Liver (tissue), 9 donors: ENCODE data around the gene AFF2. TPM values are rescaled to one million over a fixed set of nuclear protein-coding genes. Genes with fewer than 3 reads are reported as not detected.

Experiments
- DNase-seq: peaks from one replicate; pipeline ENCODE4 v3.0.0-alpha.2; 2017; ENCODE audit warnings: low spot score
- H3K27ac ChIP-seq, 2 donors: one replicate each; pipeline ENCODE4 v1.7.0; 2013; ENCODE audit warnings: inconsistent platforms in 2 of 2, low read length in 2 of 2, control low read depth in 1 of 2, low read depth in 1 of 2, mild to moderate bottlenecking in 1 of 2
- H3K27me3 ChIP-seq, 4 donors: one replicate each; pipeline versions ENCODE4 v1.6.1 to v1.7.0; 2013; ENCODE audit warnings: low read length in 3 of 4, inconsistent platforms in 1 of 4, mild to moderate bottlenecking in 1 of 4, moderate library complexity in 1 of 4; ENCODE audit not compliant: control insufficient read depth in 4 of 4, insufficient read depth in 4 of 4
- H3K36me3 ChIP-seq, 4 donors: one replicate each; pipeline versions ENCODE4 v1.6.1 to v1.7.0; 2013; ENCODE audit warnings: low read length in 3 of 4, mild to moderate bottlenecking in 3 of 4, low read depth in 1 of 4, moderate library complexity in 1 of 4; ENCODE audit not compliant: control insufficient read depth in 4 of 4, insufficient read depth in 3 of 4
- H3K4me1 ChIP-seq, 4 donors: one replicate each; pipeline versions ENCODE4 v1.6.1 to v1.7.0; 2013; ENCODE audit warnings: low read length in 3 of 4, mild to moderate bottlenecking in 3 of 4, moderate library complexity in 1 of 4; ENCODE audit not compliant: control insufficient read depth in 4 of 4, insufficient read depth in 4 of 4
- H3K4me3 ChIP-seq, 3 donors: one replicate each; pipeline versions ENCODE4 v1.6.1 to v1.7.0; 2013; ENCODE audit warnings: low read length in 3 of 3, control low read depth in 1 of 3, low read depth in 1 of 3, mild to moderate bottlenecking in 1 of 3
- H3K9ac ChIP-seq, 2 donors: one replicate each; pipeline ENCODE4 v1.7.0; 2013; ENCODE audit warnings: low read length in 2 of 2, mild to moderate bottlenecking in 2 of 2, moderate library complexity in 2 of 2, control low read depth in 1 of 2, low read depth in 1 of 2
- H3K9me3 ChIP-seq, 4 donors: one replicate each; pipeline versions ENCODE4 v1.6.1 to v1.7.0; 2013; ENCODE audit warnings: low read length in 3 of 4; ENCODE audit not compliant: control insufficient read depth in 4 of 4
- EGR1 ChIP-seq, 2 donors: IDR thresholded peaks; 2 replicates each; pipeline ENCODE4 v1.6.1; 2016 to 2018; ENCODE audit warnings: antibody characterized with exemption in 2 of 2, low read depth in 2 of 2
- GABPA ChIP-seq, 2 donors: IDR thresholded peaks in 1 of 2; conservative IDR thresholded peaks in 1 of 2; 2 replicates each; pipeline ENCODE4 v1.6.1; 2016; ENCODE audit warnings: antibody characterized with exemption in 2 of 2, mild to moderate bottlenecking in 1 of 2, moderate library complexity in 1 of 2
- HNF4A ChIP-seq, 2 donors: conservative IDR thresholded peaks; 2 replicates each; pipeline ENCODE4 v1.6.1; 2016; ENCODE audit warnings: antibody characterized with exemption in 2 of 2, mild to moderate bottlenecking in 2 of 2
- HNF4G ChIP-seq: IDR thresholded peaks from 2 replicates; pipeline ENCODE4 v1.6.1; 2016; ENCODE audit warnings: antibody characterized with exemption
- JUND ChIP-seq, 2 donors: IDR thresholded peaks; 2 replicates each; pipeline ENCODE4 v1.6.1; 2016; ENCODE audit warnings: antibody characterized with exemption in 2 of 2
- NR2F2 ChIP-seq: IDR thresholded peaks from 2 replicates; pipeline ENCODE4 v1.6.1; 2016; ENCODE audit warnings: antibody characterized with exemption
- RXRA ChIP-seq, 2 donors: IDR thresholded peaks; 2 replicates each; pipeline ENCODE4 v1.6.1; 2017 to 2018; ENCODE audit warnings: antibody characterized with exemption in 2 of 2, mild to moderate bottlenecking in 1 of 2
- TAF1 ChIP-seq: conservative IDR thresholded peaks from 2 replicates; pipeline ENCODE4 v1.6.1; 2016; ENCODE audit warnings: antibody characterized with exemption, mild to moderate bottlenecking
- WGBS: extraction: QIAGEN DNeasy Blood & Tissue Kit; methylation state at CpG from one replicate; pipeline ENCODE4 v1.1.7; 2013; 5-methylcytosine and 5-hydroxymethylcytosine counted together
- polyA plus RNA-seq, 2 donors: library from polyadenylated mRNA; stranded (reverse) in 1 of 2; unstranded in 1 of 2; fragments of 200-250 nt in 1 of 2; fragments of >200 nt in 1 of 2; fragmentation: Nextera tagmentation in 1 of 2; extraction: Ambion mirVana in 1 of 2; gene quantifications; one replicate each; pipeline versions ENCODE4 v1.2.1 to v1.2.3, GENCODE V29; 2013 to 2015
- total RNA-seq, 2 donors: library from RNA; depleted of rRNA; stranded (reverse); fragments of >200 nt; gene quantifications; one replicate each; pipeline ENCODE4 v1.2.3, GENCODE V29; 2014
- TF ChIP-seq, protein P1 (sequence below): IDR thresholded peaks from 2 replicates; pipeline ENCODE4 v1.6.1; 2016; ENCODE audit warnings: antibody characterized with exemption
- TF ChIP-seq, protein P2 (sequence below): IDR thresholded peaks from 2 replicates; pipeline ENCODE4 v1.6.1; 2016; ENCODE audit warnings: antibody characterized with exemption, mild to moderate bottlenecking
- TF ChIP-seq, protein P3 (sequence below): fragments of 150-350 bp; IDR thresholded peaks from 2 replicates; pipeline ENCODE4 v1.5.1; 2017; ENCODE audit warnings: improper control_type of control experiment, low read depth, low read length; ENCODE audit not compliant: missing input control
- donor health status: healthy.
- donor health status: healthy.
- donor health status: healthy.
- donor health status: healthy.
- donor health status: healthy.

Gene AFF2
- total and polyA plus RNA-seq, 4 donors: 0.01 to 1.6 (median 0.50) TPM; not detected in 1

DNA sequence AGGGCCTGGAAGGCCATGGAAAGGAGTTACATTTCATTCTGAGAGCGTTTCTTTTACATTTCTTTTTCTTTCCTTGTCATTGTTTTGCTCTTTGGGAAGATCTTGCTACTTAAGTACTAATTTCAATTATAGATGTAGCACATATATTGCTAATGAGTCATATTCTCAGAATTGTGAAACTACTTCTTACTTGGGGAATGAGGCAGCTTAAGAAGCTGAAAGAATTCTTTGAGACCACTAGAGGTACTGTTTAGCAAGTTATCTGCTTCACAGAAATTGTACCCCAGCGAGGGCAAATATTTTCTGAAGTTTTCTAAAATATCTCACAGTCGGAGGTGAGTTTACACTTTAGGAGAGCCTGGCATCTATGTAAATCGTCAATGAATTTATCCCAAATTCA is 100.6 kb downstream of the AFF2 start:
- H3K27ac ChIP-seq: no peak overlapping the region
- no peak overlapping the region for H3K9ac ChIP-seq
- H3K4me1 ChIP-seq: no peaks in the 10 kb centered on the region
- H3K27me3 ChIP-seq: peaks cover 0 to 6% (median 0%) of the 10 kb centered on the region in 4 donors
- WGBS: 52% methylated on average over 4 of the region's 4 CpGs
- DNase-seq: no peak
- H3K9me3 ChIP-seq: no peaks in the 10 kb centered on the region
- H3K4me3 ChIP-seq: no peak overlapping the region
- TF ChIP-seq HNF4G: no peak
- TF ChIP-seq NR2F2: no peak
- TF ChIP-seq, protein P1, sequence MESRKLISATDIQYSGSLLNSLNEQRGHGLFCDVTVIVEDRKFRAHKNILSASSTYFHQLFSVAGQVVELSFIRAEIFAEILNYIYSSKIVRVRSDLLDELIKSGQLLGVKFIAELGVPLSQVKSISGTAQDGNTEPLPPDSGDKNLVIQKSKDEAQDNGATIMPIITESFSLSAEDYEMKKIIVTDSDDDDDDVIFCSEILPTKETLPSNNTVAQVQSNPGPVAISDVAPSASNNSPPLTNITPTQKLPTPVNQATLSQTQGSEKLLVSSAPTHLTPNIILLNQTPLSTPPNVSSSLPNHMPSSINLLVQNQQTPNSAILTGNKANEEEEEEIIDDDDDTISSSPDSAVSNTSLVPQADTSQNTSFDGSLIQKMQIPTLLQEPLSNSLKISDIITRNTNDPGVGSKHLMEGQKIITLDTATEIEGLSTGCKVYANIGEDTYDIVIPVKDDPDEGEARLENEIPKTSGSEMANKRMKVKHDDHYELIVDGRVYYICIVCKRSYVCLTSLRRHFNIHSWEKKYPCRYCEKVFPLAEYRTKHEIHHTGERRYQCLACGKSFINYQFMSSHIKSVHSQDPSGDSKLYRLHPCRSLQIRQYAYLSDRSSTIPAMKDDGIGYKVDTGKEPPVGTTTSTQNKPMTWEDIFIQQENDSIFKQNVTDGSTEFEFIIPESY: no peak
- no peak for TF ChIP-seq GABPA (IDR thresholded peaks at IDR 0.05 in 1 of 2, conservative IDR thresholded peaks at IDR 0.05 in 1 of 2)
- no peak for TF ChIP-seq RXRA (IDR thresholded peaks at IDR 0.05)
- TF ChIP-seq, protein P2, sequence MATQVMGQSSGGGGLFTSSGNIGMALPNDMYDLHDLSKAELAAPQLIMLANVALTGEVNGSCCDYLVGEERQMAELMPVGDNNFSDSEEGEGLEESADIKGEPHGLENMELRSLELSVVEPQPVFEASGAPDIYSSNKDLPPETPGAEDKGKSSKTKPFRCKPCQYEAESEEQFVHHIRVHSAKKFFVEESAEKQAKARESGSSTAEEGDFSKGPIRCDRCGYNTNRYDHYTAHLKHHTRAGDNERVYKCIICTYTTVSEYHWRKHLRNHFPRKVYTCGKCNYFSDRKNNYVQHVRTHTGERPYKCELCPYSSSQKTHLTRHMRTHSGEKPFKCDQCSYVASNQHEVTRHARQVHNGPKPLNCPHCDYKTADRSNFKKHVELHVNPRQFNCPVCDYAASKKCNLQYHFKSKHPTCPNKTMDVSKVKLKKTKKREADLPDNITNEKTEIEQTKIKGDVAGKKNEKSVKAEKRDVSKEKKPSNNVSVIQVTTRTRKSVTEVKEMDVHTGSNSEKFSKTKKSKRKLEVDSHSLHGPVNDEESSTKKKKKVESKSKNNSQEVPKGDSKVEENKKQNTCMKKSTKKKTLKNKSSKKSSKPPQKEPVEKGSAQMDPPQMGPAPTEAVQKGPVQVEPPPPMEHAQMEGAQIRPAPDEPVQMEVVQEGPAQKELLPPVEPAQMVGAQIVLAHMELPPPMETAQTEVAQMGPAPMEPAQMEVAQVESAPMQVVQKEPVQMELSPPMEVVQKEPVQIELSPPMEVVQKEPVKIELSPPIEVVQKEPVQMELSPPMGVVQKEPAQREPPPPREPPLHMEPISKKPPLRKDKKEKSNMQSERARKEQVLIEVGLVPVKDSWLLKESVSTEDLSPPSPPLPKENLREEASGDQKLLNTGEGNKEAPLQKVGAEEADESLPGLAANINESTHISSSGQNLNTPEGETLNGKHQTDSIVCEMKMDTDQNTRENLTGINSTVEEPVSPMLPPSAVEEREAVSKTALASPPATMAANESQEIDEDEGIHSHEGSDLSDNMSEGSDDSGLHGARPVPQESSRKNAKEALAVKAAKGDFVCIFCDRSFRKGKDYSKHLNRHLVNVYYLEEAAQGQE: no peak
- no peaks in the 10 kb centered on the region for H3K36me3 ChIP-seq

DNA sequence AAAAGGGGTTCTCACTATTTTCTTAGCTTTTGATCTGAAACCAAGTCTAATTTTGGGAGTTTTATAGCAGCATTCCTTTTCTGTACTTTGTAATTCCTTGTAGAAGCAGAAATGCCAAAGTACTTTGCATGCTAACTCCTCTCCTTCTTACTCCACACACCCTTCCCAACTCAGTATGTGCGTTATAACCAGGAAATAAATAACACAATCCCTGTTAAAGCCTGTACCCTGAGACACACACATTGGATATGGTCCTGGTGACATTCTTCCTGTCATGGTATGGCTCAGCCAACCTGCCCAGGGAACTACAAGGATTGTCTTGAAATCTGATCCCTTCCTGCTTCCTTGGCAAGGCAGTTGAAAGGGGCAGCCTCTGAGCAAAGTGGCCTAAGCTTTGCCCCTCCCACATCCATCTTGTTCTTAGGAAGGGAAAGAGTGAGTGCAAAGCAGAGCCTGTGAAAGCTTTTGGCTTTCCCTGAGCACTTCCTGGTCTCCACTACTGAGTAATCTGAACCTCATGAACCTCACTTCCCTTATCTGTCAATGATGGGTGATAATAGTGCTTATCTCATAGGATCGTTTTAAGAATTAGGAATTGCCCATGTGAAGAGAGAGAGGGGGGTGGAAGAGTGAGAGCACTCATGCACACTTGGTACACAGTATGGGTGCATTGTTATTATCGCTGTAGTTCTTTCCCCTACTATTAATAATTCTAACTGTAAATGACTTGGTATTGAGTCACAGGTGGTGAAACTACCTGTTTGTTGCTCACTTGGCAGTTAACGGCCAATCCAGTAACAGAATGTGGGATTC is 109.3 kb downstream of the AFF2 start:
- H3K9ac ChIP-seq: no peak overlapping the region
- no peak overlapping the region for H3K27ac ChIP-seq
- no peak for DNase-seq
- no peaks in the 10 kb centered on the region for H3K4me1 ChIP-seq
- WGBS: 33% methylated on average over 4 of the region's 4 CpGs
- no peak for TF ChIP-seq GABPA (IDR thresholded peaks at IDR 0.05 in 1 of 2, conservative IDR thresholded peaks at IDR 0.05 in 1 of 2)
- no peak for TF ChIP-seq JUND (IDR thresholded peaks at IDR 0.05)
- TF ChIP-seq TAF1: no peak
- no peak for TF ChIP-seq NR2F2
- no peak for TF ChIP-seq HNF4A (conservative IDR thresholded peaks at IDR 0.05)
- no peaks in the 10 kb centered on the region for H3K36me3 ChIP-seq
- no peaks in the 10 kb centered on the region for H3K9me3 ChIP-seq
- no peak overlapping the region for H3K4me3 ChIP-seq
- H3K27me3 ChIP-seq: peaks cover 0 to 3% (median 1%) of the 10 kb centered on the region in 4 donors

DNA sequence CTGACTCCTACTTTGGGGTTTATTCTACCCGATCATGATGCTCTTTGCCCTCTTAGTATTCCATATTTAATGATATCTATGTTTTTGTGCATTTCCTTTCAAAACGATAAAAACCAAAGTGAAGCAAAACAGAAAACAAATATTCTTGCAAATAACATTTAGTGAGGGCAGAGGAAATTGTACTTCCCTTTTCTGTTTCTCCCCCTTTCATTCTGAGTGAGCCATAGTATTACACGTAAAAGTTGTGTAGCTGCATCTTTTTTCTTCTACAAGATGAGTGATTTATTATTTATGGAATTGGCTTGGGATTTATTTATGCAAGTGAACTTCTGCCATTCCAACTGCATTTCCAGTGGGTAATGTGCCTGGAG is 109.9 kb downstream of the AFF2 start:
- DNase-seq: no peak
- Histone ChIP-seq H3K36me3 (no peaks in the 10 kb centered on the region), H3K4me1 (no peaks in the 10 kb centered on the region), H3K9me3 (no peaks in the 10 kb centered on the region), H3K27me3 (peaks cover 0 to 3% (median 1%) of the 10 kb centered on the region in 4 donors), H3K27ac (no peak overlapping the region), H3K4me3 (no peak overlapping the region), H3K9ac (no peak overlapping the region)
- TF ChIP-seq HNF4A (conservative IDR thresholded peaks at IDR 0.05) (no peak), EGR1 (IDR thresholded peaks at IDR 0.05; ENCODE audit: low read depth in 2 of 2) (no peak), NR2F2 (no peak), GABPA (IDR thresholded peaks at IDR 0.05 in 1 of 2, conservative IDR thresholded peaks at IDR 0.05 in 1 of 2) (no peak), HNF4G (no peak)
- TF ChIP-seq, protein P1: no peak
- TF ChIP-seq, protein P3, sequence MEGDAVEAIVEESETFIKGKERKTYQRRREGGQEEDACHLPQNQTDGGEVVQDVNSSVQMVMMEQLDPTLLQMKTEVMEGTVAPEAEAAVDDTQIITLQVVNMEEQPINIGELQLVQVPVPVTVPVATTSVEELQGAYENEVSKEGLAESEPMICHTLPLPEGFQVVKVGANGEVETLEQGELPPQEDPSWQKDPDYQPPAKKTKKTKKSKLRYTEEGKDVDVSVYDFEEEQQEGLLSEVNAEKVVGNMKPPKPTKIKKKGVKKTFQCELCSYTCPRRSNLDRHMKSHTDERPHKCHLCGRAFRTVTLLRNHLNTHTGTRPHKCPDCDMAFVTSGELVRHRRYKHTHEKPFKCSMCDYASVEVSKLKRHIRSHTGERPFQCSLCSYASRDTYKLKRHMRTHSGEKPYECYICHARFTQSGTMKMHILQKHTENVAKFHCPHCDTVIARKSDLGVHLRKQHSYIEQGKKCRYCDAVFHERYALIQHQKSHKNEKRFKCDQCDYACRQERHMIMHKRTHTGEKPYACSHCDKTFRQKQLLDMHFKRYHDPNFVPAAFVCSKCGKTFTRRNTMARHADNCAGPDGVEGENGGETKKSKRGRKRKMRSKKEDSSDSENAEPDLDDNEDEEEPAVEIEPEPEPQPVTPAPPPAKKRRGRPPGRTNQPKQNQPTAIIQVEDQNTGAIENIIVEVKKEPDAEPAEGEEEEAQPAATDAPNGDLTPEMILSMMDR: no peak
- WGBS: 63% methylated on average over 3 of the region's 3 CpGs
